Loucy (cell line): Measurements from ENCODE around the gene AKAP9.

ENCODE experiments used
- H2AFZ ChIP-seq: fragments of 200-600 bp; sonication (generic); 2 replicates; pipeline ENCODE4 v1.6.0; 2016; ENCODE audit warnings: antibody characterized with exemption, mild to moderate bottlenecking, low read length, moderate library complexity
- H3F3A ChIP-seq: fragments of 200-600 bp; 2 replicates; pipeline ENCODE4 v1.6.0; 2016; ENCODE audit warnings: antibody characterized with exemption, low read depth, mild to moderate bottlenecking
- H3K27me3 ChIP-seq: fragments of 200-600 bp; sonication (generic); 2 replicates; pipeline ENCODE4 v1.6.1; 2014; ENCODE audit warnings: low read length, mild to moderate bottlenecking; ENCODE audit not compliant: insufficient read depth, poor library complexity, severe bottlenecking
- H3K36me3 ChIP-seq: fragments of 200-600 bp; sonication (generic); 2 replicates; pipeline ENCODE4 v1.6.1; 2016; ENCODE audit warnings: low read length; ENCODE audit not compliant: insufficient read depth
- H3K4me1 ChIP-seq: fragments of 200-600 bp; sonication (generic); 2 replicates; pipeline ENCODE4 v1.5.1; 2014; ENCODE audit warnings: low read length, mild to moderate bottlenecking; ENCODE audit not compliant: insufficient read depth, poor library complexity, severe bottlenecking
- H3K4me2 ChIP-seq: fragments of 200-600 bp; sonication (generic); 2 replicates; pipeline ENCODE4 v1.6.0; 2014; ENCODE audit warnings: antibody characterized with exemption, low read length, low read depth, mild to moderate bottlenecking; ENCODE audit not compliant: poor library complexity, severe bottlenecking
- H3K4me3 ChIP-seq: fragments of 200-600 bp; sonication (generic); 2 replicates; pipeline ENCODE4 v1.5.1; 2014; ENCODE audit warnings: low read length, mild to moderate bottlenecking, mixed read lengths; ENCODE audit not compliant: poor library complexity, severe bottlenecking
- H3K79me2 ChIP-seq: fragments of 200-600 bp; sonication (generic); 2 replicates; pipeline ENCODE4 v1.6.1; 2014; ENCODE audit warnings: low read length; ENCODE audit not compliant: insufficient read depth
- H3K9ac ChIP-seq: fragments of 200-600 bp; sonication (generic); 2 replicates; pipeline ENCODE4 v1.6.0; 2014; ENCODE audit warnings: mild to moderate bottlenecking, low read depth, low read length, moderate library complexity; ENCODE audit not compliant: poor library complexity, severe bottlenecking
- H3K9me2 ChIP-seq: fragments of 200-600 bp; sonication (generic); replicated peaks from 2 replicates; pipeline ENCODE4 v1.6.1; 2016; ENCODE audit warnings: low read depth, low read length, mixed read lengths
- H3K9me3 ChIP-seq: fragments of 200-600 bp; sonication (generic); 2 replicates; pipeline ENCODE4 v1.6.1; 2014; ENCODE audit warnings: mild to moderate bottlenecking, antibody characterized with exemption, low read length, low read depth; ENCODE audit not compliant: insufficient read depth
- H4K20me1 ChIP-seq: fragments of 200-600 bp; sonication (generic); 2 replicates; pipeline ENCODE4 v1.6.0; 2014; ENCODE audit warnings: antibody characterized with exemption, low read length, mild to moderate bottlenecking; ENCODE audit not compliant: insufficient read depth, poor library complexity, severe bottlenecking
- CTCF ChIP-seq: fragments of 200-600 bp; sonication (generic); conservative IDR thresholded peaks from 2 replicates; pipeline ENCODE4 v1.5.1; 2014; ENCODE audit warnings: mild to moderate bottlenecking, antibody characterized with exemption, low read length
- EZH2phosphoT487 ChIP-seq: fragments of 200-600 bp; IDR thresholded peaks from 2 replicates; pipeline ENCODE4 v1.6.1; 2018; ENCODE audit warnings: antibody characterized with exemption, mild to moderate bottlenecking, moderate library complexity, borderline replicate concordance

AKAP9 gene

GRCh38 chr7:91945476-91945875 is 4.8 kb downstream of the AKAP9 start:
- Histone ChIP-seq H2AFZ (no peak overlapping the region), H3K4me1 (peaks cover 55% of the 10 kb centered on the region), H3K9me2 (no peaks in the 10 kb centered on the region), H3K27me3 (no peaks in the 10 kb centered on the region), H3K4me2 (peak overlapping the region; percentile 97), H3F3A (peaks cover 7% of the 10 kb centered on the region; the same call in 1 of the 2 replicates), H3K79me2 (peaks cover 97% of the 10 kb centered on the region), H3K36me3 (no peaks in the 10 kb centered on the region), H3K9ac (peak overlapping the region; percentile 28), H3K4me3 (peak overlapping the region; percentile 53), H4K20me1 (peaks cover 60% of the 10 kb centered on the region), H3K9me3 (peaks cover 5% of the 10 kb centered on the region; the same call in 1 of the 2 replicates)
- TF ChIP-seq CTCF (0 out of 2 replicates have a peak, but pooled peaks have one; percentile 30), EZH2phosphoT487 (no peak)

- Histone ChIP-seq H3K4me3 (peak overlapping the region; percentile 53), H4K20me1 (peaks cover 66% of the 10 kb centered on the region), H3K9me3 (peaks cover 5% of the 10 kb centered on the region; the same call in 1 of the 2 replicates), H2AFZ (no peak overlapping the region), H3K79me2 (peaks cover 97% of the 10 kb centered on the region), H3K9me2 (no peaks in the 10 kb centered on the region), H3F3A (peaks cover 7% of the 10 kb centered on the region; the same call in 1 of the 2 replicates), H3K4me2 (peak overlapping the region; percentile 97), H3K9ac (peak overlapping the region; percentile 28), H3K27me3 (no peaks in the 10 kb centered on the region), H3K4me1 (peaks cover 54% of the 10 kb centered on the region), H3K36me3 (no peaks in the 10 kb centered on the region)
- TF ChIP-seq EZH2phosphoT487: no peak
Observed at GRCh38 chr7:91946549-91946948, 5.9 kb downstream of the AKAP9 start.

GRCh38 chr7:91947948-91948347 is 7.3 kb downstream of the AKAP9 start:
- TF ChIP-seq EZH2phosphoT487 (no peak), CTCF (no peak)
- H3K79me2 ChIP-seq: peaks cover 97% of the 10 kb centered on the region

More at GRCh38 chr7:91947948-91948347, 7.3 kb downstream of the AKAP9 start:
- Histone ChIP-seq H3K4me3 (no peak overlapping the region), H3K4me2 (peak overlapping the region; percentile 6), H3K9ac (no peak overlapping the region), H3K36me3 (no peaks in the 10 kb centered on the region), H3K4me1 (peaks cover 41% of the 10 kb centered on the region), H3K9me3 (peaks cover 5% of the 10 kb centered on the region; the same call in 1 of the 2 replicates), H3K27me3 (no peaks in the 10 kb centered on the region), H3K9me2 (no peaks in the 10 kb centered on the region), H2AFZ (no peak overlapping the region), H4K20me1 (peaks cover 58% of the 10 kb centered on the region), H3F3A (peaks cover 4% of the 10 kb centered on the region; the same call in 1 of the 2 replicates)
